NCI-H1105 treated with DMSO at 0.1 percent for 48 hours (cell line): ENCODE data around the gene JOSD1.

Experiments used
- DNase-seq: peaks from one replicate; lab custom pipeline; 2025; lab: John Stamatoyannopoulos, UW

The JOSD1 gene

DNA sequence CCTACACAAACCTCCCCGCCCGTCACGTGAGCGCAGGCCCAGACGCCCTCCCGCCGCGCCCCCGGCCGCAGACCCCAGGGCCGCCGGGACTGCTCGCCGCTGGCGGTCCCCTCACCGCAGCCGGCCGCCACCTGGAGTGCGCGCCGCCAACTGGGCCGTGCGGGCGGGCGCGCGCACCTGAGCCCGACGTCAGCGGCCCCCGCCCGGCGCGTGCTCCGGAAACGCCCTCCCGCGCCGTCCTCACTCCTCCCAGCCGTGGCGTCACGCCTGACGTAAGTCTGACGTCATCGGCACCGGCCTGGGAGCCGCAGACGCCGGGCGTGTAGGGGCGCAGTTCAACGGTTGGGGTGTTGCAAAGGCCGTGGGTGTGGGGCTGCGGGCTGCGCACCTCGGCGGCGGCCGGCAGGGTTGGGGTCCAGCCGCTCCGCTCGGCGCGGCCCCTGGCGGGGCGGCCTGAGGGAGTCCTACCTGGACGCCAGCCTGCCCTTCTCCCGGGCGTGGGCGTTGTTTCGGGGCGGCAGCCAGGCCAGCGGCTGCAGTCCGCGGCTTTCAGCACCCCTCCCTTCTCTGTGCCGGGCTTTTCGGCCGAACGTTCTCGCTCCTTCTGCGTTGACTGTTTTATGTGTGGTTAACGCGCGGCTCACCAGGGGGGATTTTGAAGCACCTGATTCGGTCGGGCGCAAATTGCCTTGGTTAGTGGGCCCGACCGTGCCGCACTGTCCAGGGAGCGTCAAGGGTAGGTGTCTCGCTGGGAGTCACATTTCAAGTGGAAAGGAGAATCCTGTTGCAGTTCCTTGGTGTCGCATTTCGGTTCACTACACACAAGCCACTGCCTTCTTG, at the start of gene JOSD1:
Gene JOSD1 (minus strand): TSS at position 155 of the 840 bp plus-strand sequence. CDS start 956 bp downstream, outside the sequence.
- peak; percentile 85 for DNase-seq

DNA sequence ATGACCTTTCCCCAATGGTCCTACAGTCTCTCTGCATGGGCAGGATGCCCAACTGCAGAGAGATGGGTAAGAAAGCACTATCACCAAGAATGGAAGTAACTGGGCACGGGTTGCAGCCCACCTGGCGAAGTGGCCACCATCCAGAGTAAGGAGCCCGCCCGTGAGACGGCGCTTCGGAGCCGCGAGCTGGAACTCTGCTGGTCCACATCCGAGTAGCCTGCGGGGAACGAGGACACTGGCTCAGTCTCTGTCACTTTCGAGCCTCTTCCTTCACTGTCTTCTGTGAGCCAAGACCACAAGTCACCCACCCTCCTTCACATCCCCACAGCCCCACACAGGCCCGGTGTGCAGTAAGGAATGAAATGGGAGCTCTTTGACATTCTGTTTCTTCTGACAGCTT, 49.4 kb upstream of the JOSD1 start:
- DNase-seq: no peak

DNA sequence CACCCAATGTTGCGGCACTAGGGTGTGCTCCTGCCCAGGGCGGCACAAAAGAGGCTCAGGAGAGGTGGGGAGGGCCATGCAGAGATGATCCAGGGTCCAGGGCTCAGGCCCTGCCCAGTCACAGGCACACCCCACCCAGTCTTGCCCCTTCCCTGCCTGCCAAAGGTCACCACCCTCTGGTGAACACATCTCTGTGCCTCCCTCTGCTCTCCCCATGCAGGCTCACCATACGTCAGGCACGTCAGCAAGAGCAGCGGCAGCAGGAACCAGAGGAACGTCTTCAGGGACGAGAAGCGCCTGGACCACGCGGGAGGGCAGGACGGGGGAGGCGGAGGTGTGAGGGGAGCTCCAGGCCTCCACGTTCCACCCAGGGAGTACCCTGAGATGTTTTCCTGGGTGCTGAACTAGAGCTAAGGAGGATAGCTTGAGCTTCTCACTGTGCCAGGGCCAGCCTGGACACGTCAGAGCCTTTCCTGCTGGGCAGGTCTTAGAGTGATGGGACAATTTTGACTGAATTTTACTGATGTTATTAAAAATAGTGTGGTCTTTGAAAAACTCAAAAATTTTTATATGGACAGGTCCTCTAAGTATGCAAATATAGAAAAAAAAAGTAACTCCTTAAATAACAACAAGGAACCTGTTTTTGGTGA, 47.9 kb upstream of the JOSD1 start:
- no peak for DNase-seq

DNA sequence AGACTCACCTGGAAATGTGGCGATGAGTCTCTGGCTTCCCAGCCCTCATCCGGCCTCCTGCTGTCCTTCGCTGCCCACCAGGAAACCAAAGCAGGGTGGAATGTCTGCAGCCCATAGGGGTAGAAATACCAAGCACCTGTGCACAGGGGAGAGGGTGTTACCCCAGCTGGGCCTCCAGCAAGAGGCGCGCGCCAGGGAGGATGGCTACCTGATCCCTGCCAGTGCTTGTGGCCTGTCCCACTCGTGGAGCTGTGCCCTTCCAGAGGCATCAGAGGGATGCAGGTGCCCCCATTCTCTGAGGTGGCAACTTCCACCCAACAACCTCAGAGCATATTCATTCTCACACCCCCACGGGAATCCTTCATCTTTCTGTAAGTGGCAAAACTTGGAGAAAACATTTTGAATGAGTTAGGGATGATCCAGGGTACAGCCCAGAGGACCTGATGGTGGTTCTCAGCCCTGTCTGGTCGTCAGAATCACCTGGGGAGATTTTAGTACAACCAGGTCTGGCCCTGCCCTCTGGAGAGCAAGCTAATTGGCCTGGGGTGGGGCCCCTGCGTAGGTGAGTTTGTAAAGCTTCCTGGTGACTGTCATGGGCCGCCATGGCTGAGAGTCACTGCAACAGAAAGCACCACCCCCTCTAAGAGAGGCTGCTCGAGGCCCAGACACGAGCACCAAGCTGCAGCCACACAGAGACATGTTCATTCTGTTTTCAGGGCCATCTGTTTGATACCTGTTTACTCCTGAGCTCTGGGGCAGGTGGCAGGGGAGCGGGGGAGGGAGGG, 45.1 kb upstream of the JOSD1 start:
- peak; percentile 62 for DNase-seq

DNA sequence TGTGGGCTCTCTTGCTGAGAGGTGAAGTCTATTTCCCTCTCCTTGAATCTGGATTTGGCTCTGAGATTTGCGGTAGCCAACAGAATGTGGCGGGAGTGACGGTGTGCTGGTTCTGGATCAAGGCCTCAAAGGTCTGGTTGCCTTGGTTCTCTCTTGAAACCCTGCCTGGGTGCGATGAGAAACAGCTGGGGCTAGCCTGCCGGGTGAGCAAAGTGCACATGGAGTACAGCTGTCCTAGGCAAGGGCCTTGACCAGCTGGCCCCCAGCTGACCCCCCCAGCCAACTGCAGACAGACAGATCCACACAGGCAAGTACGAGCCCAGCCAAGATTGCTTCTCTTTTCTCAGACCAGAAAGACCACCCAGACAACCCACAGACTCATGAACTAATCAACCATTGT, 44.2 kb upstream of the JOSD1 start:
- DNase-seq: no peak

DNA sequence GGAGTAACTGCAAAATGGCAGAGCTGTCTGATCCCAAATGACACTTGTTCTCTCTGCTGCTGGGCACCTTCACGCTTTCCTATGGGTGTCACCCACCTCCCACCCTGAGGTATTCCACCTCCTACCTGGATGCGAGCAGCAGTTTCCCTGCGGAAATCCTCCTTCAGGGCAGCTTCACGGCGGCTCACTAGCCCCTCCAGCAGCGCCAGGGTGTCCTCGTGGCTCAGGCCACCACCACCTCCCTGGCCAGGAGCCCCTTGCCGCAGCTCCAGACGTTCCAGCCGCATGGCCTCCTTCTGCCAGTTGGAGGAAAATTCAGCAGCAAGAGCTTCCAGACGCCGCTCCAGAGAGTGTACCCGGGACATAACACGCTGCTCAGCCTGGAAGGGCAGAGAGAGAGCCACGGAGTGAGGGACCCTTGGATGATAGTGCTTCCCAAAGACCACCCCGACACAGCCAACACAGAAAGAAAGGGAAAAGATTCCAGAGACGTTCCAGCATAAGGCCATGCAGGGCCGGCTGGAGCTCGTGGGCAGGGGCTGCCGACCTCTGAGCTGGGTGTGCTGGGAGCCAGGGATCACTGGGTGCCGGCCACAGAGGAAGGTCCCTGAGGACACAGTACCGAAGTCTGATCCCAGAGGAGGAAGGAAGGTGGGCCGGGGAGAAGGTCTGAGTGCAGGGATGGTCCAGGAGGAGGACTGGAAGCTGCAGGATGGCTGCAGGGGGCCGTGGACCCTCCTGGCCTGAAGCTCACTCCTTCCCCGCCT, 41.6 kb upstream of the JOSD1 start:
- DNase-seq: no peak

DNA sequence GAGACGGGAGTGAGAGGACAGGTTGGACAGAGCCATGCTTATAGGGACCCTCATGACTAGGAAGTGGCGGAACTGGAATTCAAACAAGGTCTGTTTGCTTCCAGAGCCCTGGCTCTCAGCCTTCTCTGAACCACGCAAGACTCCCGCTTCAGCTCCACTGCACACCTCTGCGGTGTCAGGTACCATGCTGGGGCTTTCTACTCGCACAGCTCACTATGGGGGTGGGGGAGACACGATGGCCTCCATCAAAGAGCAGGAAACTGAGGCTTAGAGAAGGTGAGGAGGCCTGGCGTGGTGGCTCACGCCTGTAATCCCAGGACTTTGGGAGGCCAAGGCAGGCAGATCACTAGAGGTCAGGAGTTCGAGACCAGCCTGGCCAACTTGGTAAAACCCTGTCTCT, 40.8 kb upstream of the JOSD1 start:
- no peak for DNase-seq

DNA sequence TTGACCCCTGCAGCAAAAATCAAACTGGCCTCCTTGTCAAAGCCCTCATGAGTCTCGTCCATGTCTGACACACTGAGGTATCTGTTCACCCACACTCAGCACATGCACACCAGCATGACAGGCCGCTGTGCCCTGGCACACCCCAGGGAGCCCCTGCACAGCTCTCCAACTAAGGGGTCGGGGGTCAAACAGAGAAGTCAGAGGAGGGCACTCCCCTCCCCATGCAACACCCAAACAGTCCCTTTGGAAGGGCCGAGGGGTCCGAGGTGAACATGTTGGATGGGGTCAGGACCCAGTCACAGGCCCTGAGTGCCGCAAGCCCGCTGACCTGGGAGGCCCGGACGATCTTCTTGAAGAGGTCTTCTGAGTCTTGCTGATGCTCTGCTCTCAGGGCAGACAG, 40.4 kb upstream of the JOSD1 start:
- no peak for DNase-seq

DNA sequence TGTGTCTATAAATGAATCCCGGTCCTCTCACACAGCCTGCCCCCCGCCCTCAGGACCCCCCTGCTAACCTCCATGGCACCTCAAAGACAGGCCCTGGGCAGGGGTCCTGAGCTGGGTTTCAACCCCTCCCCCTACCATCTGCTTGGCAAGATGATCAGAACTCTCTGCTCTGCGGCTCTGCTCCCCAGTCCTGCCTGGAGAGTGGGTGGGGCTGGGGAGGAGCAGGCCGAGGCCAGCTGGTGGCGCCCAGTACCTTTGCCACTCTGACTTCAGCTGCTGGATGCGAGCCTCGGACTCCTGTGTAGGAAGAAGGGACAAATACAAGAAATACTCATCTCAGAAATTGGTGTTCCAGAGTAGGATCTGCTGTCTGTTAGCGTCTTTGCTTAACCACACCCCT, 40.0 kb upstream of the JOSD1 start:
- DNase-seq: no peak

DNA sequence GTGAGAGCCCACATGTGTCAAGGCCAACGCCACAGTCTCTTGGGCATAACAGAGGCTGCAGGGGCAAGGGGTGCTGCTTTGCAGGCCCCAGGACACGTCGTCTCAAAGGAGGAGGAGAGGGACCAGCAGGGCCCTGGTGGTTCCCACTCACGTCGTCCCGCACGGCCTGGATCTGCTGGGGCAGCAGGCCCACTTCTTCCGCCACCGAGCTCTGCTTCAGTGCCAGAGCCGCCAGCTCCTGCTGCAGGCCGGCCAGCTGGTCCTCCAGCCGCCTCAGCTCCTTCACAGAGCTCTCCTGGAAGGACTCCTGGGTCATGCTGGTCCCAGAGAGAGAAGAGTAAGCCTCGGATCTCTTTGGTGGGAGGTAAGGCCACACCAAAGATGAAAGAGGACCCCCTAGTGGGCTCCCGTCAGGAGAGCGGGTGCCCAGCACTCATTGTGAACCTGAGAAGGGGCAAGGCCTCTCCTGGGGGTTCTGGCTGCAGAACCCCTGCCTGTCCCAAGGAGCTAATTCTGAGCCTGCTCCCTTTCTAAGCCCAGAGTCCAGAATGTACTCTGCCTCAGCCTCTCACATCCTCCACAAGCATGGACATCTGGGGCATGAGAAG, 39.5 kb upstream of the JOSD1 start:
- no peak for DNase-seq

DNA sequence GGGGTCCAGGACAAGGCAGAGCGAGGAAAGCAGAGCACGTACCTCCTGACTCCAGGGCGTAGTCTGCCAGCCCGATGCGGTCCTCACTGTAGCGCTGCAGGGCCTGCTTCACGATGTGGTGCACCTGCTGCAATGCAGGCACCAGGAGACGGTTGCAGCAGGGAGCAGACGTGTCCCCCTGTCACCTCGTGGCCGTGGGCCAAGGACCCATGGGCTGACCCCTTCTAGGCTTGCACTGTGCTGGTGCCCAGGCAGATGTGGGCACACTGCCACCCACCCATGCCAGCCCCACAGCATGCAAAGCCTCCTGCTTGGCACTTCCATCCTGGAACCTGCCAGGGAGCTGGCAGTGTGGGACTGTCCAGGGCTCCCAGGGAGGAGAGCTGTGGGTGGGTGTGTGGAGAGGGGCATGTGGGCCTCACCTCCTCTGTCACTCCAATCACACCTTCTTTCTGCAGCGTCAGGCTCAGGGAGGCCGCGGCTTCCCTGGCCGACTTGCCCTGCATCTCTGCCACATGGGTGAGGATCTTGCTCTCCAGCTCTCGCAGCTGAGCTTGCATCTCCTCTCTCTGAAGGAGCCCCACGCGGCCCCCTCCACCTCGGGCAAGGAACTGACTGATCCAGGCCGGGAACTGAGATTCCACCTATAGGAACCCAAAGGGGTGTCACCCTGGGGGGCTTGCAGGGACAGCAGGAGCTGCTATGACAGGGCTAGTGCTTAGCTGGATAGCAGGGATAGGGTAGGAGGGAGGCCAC, 38.7 kb upstream of the JOSD1 start:
- DNase-seq: no peak

DNA sequence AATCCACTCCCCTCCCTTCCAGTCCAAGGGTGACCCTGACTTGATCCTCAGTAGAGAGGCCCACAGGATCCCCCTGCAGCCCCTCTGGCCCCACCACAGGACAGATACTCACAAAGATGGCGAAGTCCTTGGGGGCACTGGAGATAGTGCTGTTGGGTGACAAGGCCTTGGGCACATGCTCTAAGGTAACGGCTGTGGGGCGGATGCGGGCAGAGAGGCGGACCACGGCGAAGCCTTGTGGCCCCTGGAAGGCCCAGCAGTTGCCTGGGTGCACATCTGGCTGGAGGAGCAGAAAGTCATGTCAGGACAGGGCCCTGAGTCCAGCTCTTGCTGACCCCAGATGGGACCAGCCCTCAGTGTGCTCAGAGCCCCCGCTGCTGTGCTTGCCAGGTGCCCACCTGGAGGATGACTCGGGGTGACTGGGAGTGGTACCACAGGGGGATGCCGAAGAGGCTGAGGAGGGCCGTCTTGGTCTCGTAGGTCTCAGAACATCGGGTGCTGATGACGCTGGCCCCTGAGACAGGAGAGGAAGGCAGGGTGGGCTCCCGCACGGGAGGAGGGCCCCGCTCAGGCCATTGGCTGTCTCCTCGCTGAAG, 37.8 kb upstream of the JOSD1 start:
- DNase-seq: no peak

DNA sequence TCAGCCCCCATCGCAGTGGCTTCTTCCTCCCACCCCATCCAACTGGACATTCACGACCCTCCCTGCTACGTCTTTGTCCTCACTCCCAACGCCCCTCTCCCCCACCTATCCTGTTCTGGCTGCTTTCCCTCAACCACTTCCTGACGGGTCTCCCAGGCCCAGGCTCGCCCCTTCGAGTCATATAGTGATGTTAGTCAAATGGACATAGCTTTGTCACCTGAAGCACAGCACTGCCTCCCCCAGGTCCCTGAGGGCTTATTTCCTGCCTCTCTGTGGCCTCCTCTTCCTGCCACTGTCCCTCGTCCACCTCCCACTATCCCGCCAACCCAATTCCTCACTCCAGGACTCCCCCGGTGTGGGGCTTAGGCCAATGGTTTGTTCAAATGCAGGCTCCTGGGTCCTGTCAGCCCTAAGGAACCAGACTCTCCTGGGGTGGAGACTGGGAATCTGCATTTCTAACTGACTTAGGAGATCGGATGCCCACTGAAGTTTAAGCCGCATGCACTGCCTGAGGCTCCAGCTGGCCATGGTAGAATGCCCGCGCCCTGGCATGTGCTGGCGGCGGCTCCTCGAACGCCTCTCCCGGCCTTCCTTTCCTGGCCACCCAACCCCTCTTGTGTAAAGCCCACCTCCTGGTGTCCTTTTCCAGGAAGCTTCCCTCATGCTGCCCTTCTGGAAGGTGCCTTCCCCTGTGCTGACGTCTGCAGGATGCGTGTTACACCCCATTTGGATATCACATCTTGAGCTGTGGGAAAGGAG, 36.7 kb upstream of the JOSD1 start:
- DNase-seq: no peak

DNA sequence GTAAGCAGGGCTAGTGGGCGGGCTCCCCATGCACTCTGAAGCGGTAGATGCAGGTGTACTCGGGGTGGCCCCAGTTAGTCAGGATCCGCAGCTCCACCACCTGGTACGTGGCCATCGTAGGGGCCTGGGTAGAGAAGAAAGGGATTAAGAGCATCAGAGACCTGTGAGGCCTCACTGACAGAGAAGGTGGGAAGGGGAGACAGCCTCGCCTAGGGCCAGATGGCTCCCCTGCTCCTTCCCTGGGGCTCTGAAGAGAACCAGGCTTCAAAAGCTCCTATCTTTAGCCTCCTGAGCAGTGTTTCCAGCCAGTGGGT, 35.5 kb upstream of the JOSD1 start:
- no peak for DNase-seq

DNA sequence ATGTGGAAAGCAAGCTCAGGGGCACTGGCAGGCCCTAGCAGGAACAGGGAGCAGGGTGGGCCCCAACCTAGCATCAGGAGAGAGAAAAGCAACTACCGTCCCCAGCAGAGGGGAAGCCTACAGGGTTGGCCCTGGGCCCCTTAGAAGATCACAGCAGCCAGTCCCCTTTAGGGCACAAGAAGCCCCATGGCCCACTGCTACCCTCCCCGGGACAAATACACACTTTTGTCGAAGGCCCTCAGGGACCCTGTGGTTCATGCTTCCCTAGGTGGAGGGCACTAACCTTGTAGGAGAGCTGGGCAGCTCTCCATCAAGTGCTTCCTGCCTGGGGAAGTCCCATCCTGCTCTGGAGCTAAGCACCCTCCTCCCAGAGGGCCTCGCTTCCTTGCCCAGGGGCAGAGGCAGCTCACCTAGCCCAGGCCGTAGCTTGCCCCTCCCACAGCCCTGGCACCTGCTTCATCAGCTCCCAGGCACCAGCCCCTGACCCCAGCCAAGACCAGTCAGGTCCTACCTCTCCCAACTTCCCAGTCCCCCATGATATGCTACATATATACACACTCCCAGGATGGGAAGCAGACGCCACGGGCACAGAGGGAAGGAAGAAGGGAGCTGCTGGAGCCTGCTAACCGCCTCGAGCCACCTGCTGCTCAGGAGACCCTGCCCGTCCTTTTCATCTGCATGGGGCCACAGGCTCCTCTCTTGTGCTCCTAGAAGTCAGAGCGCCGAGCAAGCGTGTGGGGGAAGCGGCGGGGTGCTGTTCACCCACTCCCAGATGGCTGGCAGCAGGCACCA, 34.9 kb upstream of the JOSD1 start:
- DNase-seq: no peak

DNA sequence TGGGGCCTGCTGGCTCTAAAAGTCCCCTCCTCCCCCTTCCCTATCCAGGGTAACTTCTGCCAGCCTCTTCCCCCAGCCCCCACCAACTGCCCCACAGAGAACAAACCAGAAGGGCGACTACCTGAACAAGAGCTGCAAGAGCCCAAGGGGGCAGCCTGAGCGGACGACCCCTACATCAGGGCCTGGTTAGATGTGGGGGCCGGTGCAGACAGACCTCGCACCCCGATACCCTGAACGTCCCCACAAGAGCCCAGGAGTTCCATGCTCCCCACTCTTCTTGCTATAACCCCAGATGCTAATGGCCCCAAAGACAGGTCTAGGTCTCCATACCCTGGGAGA, 34.4 kb upstream of the JOSD1 start:
- no peak for DNase-seq

DNA sequence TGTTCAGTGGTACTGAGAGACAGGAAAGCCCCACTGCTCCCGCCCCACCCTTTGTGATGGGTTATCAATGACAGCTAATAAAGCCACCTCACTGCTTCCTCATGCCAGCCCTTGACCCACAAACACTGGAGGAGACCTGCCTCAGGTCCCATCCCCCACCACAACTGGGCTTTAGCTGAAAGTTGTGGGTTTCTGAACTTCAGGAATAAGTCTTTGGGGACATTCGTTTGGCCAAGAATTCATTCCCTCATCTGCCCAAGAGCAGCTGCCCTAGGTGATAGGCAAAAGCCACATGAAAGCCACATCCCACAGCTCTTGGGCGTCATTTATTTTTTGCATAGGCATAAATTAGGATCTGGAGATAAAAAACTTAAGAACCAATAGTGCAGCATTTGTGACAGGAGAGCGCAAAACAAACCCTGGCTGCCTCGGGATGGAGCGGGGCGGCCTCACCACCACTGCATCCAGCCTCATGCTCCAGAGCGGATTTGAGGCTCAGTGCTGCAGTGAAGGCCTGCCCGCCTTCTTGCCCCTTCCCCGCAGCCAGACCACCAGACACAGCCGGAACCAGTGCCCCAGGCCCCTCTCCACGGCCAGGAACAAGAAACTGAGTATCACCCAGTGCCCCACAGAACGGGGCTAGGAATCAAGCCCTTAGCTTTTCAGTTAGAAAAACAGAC, 33.8 kb upstream of the JOSD1 start:
- no peak for DNase-seq

DNA sequence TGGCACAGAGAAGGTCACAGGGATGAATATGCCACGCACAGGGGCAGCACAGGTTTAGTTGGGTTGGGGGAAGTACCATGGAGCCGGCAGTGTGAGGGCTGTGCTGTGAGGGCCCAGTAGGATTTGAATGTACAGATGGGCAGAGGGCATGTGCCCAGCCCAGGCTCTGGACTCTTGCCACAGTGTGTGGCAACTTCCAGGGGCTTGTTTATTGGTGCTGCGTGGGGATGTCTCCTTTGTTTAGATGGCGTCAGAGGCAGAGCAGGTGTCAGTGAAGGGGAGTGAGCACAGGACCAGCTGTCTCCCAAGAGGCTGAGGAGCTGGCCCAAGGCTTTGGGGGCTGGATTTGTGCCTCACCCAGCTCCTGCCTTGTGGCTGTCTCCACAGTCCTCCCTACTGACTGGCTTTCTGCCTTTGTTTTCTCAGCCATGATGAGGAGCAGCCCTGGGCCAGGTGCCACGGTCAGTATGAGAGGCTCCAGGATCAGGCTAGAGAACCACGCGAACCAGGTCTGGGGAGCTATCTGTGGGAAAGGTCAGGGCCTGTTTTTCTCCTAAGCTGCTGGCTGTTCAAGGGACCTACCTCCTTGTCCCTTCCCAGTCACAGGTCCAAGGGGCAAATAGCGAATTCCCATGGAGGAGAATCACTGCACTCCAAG, 33.1 kb upstream of the JOSD1 start:
- peak; percentile 82 for DNase-seq
